GM18526 (cell line): ENCODE measurements around the gene PRKCSH.

Source experiments
- POLR2A ChIP-seq: IDR thresholded peaks from 3 replicates; pipeline ENCODE4 v1.6.1; 2011; ENCODE audit not compliant: insufficient read length; ENCODE audit errors: extremely low read depth

The PRKCSH gene

GRCh38 chr19:11495885-11496284 is 60.5 kb downstream of the PRKCSH start:
- no peak for TF ChIP-seq POLR2A

- no peak for TF ChIP-seq POLR2A
Measured at GRCh38 chr19:11496391-11497163, 61.1 kb downstream of the PRKCSH start.

- no peak for TF ChIP-seq POLR2A
Measured at GRCh38 chr19:11499220-11499726, 63.8 kb downstream of the PRKCSH start.

- TF ChIP-seq POLR2A, result no peak
Measured at GRCh38 chr19:11499890-11500420, 64.5 kb downstream of the PRKCSH start.
